ENCODE data around the gene FUT7. TPM values are rescaled to one million over a fixed set of nuclear protein-coding genes. Genes with fewer than 3 reads are reported as not detected.

The FUT7 gene
- total RNA-seq, 1 experiment from 2014 or later: 0.12 TPM

DNA sequence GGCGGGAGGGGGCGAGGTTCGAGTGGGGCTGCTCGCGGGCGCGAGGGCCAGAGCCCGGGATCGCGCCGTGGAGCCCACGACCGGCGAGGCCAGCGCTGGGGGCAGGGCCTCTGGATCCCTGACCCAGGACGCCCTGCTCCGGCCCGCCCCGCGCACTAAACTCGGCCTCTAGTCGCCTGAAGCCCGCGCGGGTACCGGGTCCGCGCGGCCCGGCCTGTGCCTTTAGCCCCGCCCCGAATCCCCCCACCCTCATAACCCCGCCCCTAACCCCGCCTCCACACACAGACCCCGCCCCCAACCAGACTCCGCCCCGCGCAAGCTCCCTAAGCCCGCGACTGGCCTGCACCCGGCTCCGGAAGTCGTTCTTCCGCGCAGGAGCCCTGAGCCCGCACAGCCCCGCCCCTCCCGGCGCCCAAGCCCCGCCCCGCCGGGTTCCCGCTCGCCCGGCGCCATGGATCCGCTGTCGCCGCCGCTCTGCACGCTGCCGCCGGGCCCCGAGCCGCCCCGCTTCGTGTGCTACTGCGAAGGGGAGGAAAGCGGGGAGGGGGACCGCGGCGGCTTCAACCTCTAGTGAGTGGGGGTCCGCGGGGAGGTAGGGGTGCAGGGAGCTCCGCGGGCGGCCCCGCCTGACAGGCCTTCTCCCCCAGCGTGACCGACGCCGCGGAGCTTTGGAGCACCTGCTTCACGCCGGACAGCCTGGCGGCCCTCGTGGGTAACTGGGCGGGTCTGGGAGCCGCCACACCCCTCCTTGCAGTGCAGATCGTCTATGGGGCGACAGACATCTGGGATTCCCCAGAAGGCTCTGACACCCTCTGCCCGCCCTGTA, 39.7 kb downstream of the FUT7 start, which contains the start of gene PAXX:
TSS of gene PAXX (plus strand) at position 430 of the 826 bp plus-strand sequence. CDS start at position 452, 22 bp downstream.
- no TSS peak for BruUV-seq (replicated peaks)
- Mint-ChIP-seq H3K4me3 (ENCODE audit: unreplicated experiment) (peak within 1 kb of the TSS; percentile 82), H3K27ac (ENCODE audit: low read depth, unreplicated experiment) (peak within 1 kb of the TSS; percentile 81), H3K9me3 (ENCODE audit: unreplicated experiment) (no peaks in the 10 kb centered on the region), H3K36me3 (ENCODE audit: insufficient read depth, unreplicated experiment) (peaks cover 12% of the 10 kb centered on the region), H3K4me1 (ENCODE audit: insufficient read depth, unreplicated experiment) (no peaks in the 10 kb centered on the region), H3K27me3 (ENCODE audit: insufficient read depth, unreplicated experiment) (no peaks in the 10 kb centered on the region)
- peak; percentile 88 for DNase-seq (ENCODE audit: unreplicated experiment)
- ChIA-PET CTCF (interaction anchor here (0.6 to 2.1 kb wide), 4 partner anchors 12 to 821 kb away, joined by 3 to 7 read pairs (median 4); no protein-coding TSS in a partner anchor), POLR2A (interaction anchor here (0.8 to 2.0 kb wide), 8 partner anchors 12 to 137 kb away, joined by 3 to 9 read pairs (median 5); partner anchors contain the start of genes EDF1 and FBXW5)
- TF ChIP-seq, protein P1, sequence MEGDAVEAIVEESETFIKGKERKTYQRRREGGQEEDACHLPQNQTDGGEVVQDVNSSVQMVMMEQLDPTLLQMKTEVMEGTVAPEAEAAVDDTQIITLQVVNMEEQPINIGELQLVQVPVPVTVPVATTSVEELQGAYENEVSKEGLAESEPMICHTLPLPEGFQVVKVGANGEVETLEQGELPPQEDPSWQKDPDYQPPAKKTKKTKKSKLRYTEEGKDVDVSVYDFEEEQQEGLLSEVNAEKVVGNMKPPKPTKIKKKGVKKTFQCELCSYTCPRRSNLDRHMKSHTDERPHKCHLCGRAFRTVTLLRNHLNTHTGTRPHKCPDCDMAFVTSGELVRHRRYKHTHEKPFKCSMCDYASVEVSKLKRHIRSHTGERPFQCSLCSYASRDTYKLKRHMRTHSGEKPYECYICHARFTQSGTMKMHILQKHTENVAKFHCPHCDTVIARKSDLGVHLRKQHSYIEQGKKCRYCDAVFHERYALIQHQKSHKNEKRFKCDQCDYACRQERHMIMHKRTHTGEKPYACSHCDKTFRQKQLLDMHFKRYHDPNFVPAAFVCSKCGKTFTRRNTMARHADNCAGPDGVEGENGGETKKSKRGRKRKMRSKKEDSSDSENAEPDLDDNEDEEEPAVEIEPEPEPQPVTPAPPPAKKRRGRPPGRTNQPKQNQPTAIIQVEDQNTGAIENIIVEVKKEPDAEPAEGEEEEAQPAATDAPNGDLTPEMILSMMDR (IDR thresholded peaks at IDR 0.05; ENCODE audit: unreplicated experiment): no peak
- intact Hi-C loops (cut with micrococcal nuclease): loop anchor here (1.0 kb wide), 1 partner anchor 44 kb away; no protein-coding TSS in a partner anchor

DNA sequence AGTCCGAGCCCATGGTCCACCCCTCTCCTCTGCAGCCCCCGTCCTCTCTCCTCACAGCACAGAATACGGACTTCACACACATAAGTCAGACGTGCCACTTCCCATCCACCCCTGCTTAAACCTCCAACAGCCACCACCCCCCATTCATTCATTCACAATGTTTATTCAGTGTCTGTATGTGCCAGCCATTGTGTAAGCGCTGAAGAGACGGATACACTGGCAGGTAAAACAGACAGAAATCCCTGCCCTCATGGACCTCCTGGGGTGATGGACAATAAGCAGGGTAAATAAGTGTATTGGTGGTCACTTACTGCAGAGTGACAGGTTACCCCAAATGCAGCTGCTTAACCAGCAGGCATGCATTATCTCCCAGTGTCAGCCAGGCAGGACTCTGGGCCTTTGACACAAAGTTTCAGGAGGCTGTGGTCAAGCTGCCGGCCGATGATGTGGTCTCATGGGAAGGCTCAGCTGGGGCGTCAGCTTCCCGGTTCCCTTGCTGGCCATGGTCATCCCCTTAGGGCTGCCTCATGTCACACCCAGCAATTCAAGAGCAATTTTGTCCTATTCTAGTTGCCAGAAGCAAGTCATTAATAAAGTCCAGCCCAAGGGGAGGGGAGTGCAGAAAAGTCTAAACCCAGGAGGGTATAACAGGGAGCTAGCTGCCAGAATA, 41.5 kb downstream of the FUT7 start:
- H3K9me3 Mint-ChIP-seq (ENCODE audit: unreplicated experiment): no peaks in the 10 kb centered on the region
- no peak for DNase-seq (ENCODE audit: unreplicated experiment)
- H3K4me3 Mint-ChIP-seq (ENCODE audit: unreplicated experiment): peak overlapping the region; percentile 82
- H3K27me3 Mint-ChIP-seq (ENCODE audit: insufficient read depth, unreplicated experiment): no peaks in the 10 kb centered on the region
- ChIA-PET CTCF (interaction anchor here (1.2 to 1.5 kb wide), 2 partner anchors 39 to 246 kb away, joined by 4 read pairs; no protein-coding TSS in a partner anchor), POLR2A (interaction anchor here (0.7 kb wide), 1 partner anchor 168 kb away, joined by 3 read pairs; no protein-coding TSS in a partner anchor)
- intact Hi-C loops (cut with micrococcal nuclease): no loop called here
- H3K36me3 Mint-ChIP-seq (ENCODE audit: insufficient read depth, unreplicated experiment): peaks cover 12% of the 10 kb centered on the region
- TF ChIP-seq, protein P1 (IDR thresholded peaks at IDR 0.05; ENCODE audit: unreplicated experiment): no peak
- no TSS peak for BruUV-seq (replicated peaks)
- H3K27ac Mint-ChIP-seq (ENCODE audit: low read depth, unreplicated experiment): peak overlapping the region; percentile 81
- no peaks in the 10 kb centered on the region for H3K4me1 Mint-ChIP-seq (ENCODE audit: insufficient read depth, unreplicated experiment)

DNA sequence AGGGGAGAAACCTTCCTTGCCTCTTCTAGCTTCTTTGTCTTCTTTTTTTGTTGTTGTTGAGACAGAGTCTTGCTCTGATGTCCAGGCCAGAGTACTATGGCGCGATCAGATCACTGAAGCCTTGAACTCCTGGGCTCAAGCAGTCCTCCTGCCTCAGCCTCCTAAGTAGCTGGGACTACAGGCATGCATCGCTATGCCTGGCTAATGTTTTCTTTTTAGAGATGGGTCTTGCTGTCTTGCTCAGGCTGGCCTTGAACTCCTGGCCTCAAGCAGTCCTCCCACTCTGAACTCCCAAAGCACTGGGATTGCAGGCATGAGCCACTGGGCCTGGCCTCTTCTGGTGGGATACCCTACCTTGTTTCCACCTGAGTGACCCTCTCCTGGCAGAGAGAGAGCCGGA, 43.0 kb downstream of the FUT7 start:
- TF ChIP-seq, protein P1 (IDR thresholded peaks at IDR 0.05; ENCODE audit: unreplicated experiment): no peak
- ChIA-PET CTCF (interaction anchor here (0.8 kb wide), 1 partner anchor 27 kb away, joined by 3 read pairs; no protein-coding TSS in a partner anchor), POLR2A (no interaction called here)
- H3K4me3 Mint-ChIP-seq (ENCODE audit: unreplicated experiment): no peak overlapping the region
- no peak for DNase-seq (ENCODE audit: unreplicated experiment)
- BruUV-seq (replicated peaks): no TSS peak
- no peaks in the 10 kb centered on the region for H3K9me3 Mint-ChIP-seq (ENCODE audit: unreplicated experiment)
- H3K4me1 Mint-ChIP-seq (ENCODE audit: insufficient read depth, unreplicated experiment): no peaks in the 10 kb centered on the region
- no peak overlapping the region for H3K27ac Mint-ChIP-seq (ENCODE audit: low read depth, unreplicated experiment)
- H3K27me3 Mint-ChIP-seq (ENCODE audit: insufficient read depth, unreplicated experiment): no peaks in the 10 kb centered on the region
- intact Hi-C loops (cut with micrococcal nuclease): no loop called here
- H3K36me3 Mint-ChIP-seq (ENCODE audit: insufficient read depth, unreplicated experiment): peaks cover 11% of the 10 kb centered on the region

DNA sequence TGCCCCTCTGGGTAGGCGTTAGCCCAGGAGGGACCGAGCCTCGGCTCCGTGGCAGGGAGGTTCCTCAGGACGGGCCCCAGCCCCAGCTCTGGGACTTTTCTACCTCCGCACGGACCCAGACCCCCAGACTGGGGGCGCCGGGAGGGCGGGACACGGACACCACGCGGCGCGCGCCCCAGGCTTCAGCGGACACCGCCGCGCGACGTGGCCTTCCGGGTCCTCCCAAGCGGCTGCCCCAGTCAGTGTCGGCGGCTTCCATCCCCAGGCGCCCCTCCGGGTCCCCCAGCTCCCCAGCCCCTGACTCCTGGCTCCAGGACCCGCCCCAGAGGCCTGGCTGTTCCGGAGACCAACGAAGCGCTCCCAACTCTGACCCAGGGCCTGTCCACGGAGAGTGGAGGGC, 46.0 kb downstream of the FUT7 start:
- Mint-ChIP-seq H3K27me3 (ENCODE audit: insufficient read depth, unreplicated experiment) (no peaks in the 10 kb centered on the region), H3K4me3 (ENCODE audit: unreplicated experiment) (no peak overlapping the region), H3K27ac (ENCODE audit: low read depth, unreplicated experiment) (no peak overlapping the region), H3K9me3 (ENCODE audit: unreplicated experiment) (no peaks in the 10 kb centered on the region), H3K36me3 (ENCODE audit: insufficient read depth, unreplicated experiment) (no peaks in the 10 kb centered on the region), H3K4me1 (ENCODE audit: insufficient read depth, unreplicated experiment) (no peaks in the 10 kb centered on the region)
- BruUV-seq (replicated peaks): no TSS peak
- intact Hi-C loops (cut with micrococcal nuclease): no loop called here
- POLR2A ChIA-PET: no interaction called here
- CTCF ChIA-PET: interaction anchor here (0.9 kb wide), 1 partner anchor 43 kb away, joined by 4 read pairs; no protein-coding TSS in a partner anchor
- DNase-seq (ENCODE audit: unreplicated experiment): no peak
- TF ChIP-seq, protein P1 (IDR thresholded peaks at IDR 0.05; ENCODE audit: unreplicated experiment): no peak
